Sigmoid colon (tissue), 4 donors: Measurements from ENCODE around the gene SLF1.

Source experiments
- CTCF ChIP-seq, 4 experiments: fragments of 450-650 bp in 3 of 4; fragments of 200-600 bp in 1 of 4; IDR thresholded peaks; one replicate each; pipeline ENCODE4 v1.5.1; 2016 to 2019; ENCODE audit warnings: antibody characterized with exemption in 4 of 4, mild to moderate bottlenecking in 3 of 4, moderate library complexity in 2 of 4
- EP300 ChIP-seq, 4 donors: sonication (generic); formaldehyde crosslinking; IDR thresholded peaks; one replicate each; pipeline ENCODE4 v1.6.1; 2017; ENCODE audit warnings: antibody characterized with exemption in 4 of 4
- POLR2A ChIP-seq, 2 donors: fragments of 450-650 bp; IDR thresholded peaks; one replicate each; pipeline ENCODE4 v1.6.1; 2016; ENCODE audit warnings: antibody characterized with exemption in 2 of 2, mild to moderate bottlenecking in 2 of 2, moderate library complexity in 2 of 2
- POLR2AphosphoS5 ChIP-seq, 4 donors: sonication (generic); formaldehyde crosslinking; IDR thresholded peaks; one replicate each; pipeline ENCODE4 v1.6.1; 2017; ENCODE audit warnings: antibody characterized with exemption in 4 of 4

GRCh38 chr5:94660506-94660905, 42.0 kb downstream of the SLF1 start:
- TF ChIP-seq POLR2AphosphoS5 (IDR thresholded peaks at IDR 0.05) (no peak), POLR2A (IDR thresholded peaks at IDR 0.05) (no peak), CTCF (IDR thresholded peaks at IDR 0.05) (no peak), EP300 (IDR thresholded peaks at IDR 0.05) (no peak)
